ENCODE data around the gene THSD7A. TPM values are rescaled to one million over a fixed set of nuclear protein-coding genes. Genes with fewer than 3 reads are reported as not detected.

THSD7A gene
- total and polyA plus RNA-seq, 10 of the 15 experiments (the other 5 are each of a cell fraction or from before 2014, with no cell fraction given) = 0.03 to 0.09 (median 0.03) TPM; not detected in 7

- TF ChIP-seq ATF2 (IDR thresholded peaks at IDR 0.05; ENCODE audit: low read length) = no peak
- TF ChIP-seq PKNOX1 (IDR thresholded peaks at IDR 0.05) = no peak
Observed at GRCh38 chr7:11795231-11795630, 36.8 kb downstream of the THSD7A start (continued).

GRCh38 chr7:11792166-11792565 lies 39.8 kb downstream of the THSD7A start:
- H3K27me3 ChIP-seq (replicated peaks in 1 of 2; ENCODE audit: control insufficient read depth in 2 of 2, insufficient read depth in 2 of 2, low read length in 1 of 2) = no peaks in the 10 kb centered on the region
- TF ChIP-seq BHLHE40 (IDR thresholded peaks at IDR 0.05; ENCODE audit: borderline replicate concordance in 1 of 2, low read depth in 2 of 2, low read length in 1 of 2) = no peak
- intact Hi-C loops (cut with micrococcal nuclease; ENCODE audit: unreplicated experiment) = no loop called here
- BruUV-seq (replicated peaks) = no TSS peak
- POLR2A ChIA-PET = no interaction called here
- H3K9me3 ChIP-seq (replicated peaks; ENCODE audit: control insufficient read depth, insufficient read depth, low read length) = no peaks in the 10 kb centered on the region
- no peak overlapping the region for H3K9ac ChIP-seq (ENCODE audit: control insufficient read depth, insufficient read depth, low read length)
- WGBS (ENCODE audit: insufficient coverage, insufficient replicate concordance, low lambda C conversion rate, missing lambda C conversion rate) = 31% methylated on average over 4 of the region's 4 CpGs
- SMC1A ChIA-PET (ENCODE audit: uncharacterized antibody, unreplicated experiment) = interaction anchor here (1.0 kb wide), 1 partner anchor 17 kb away, joined by 3 read pairs; no protein-coding TSS in a partner anchor
- ATAC-seq = no peak
- FAIRE-seq = no peak
- H3K27ac ChIP-seq (ENCODE audit: control insufficient read depth, insufficient read depth) = no peak overlapping the region
- H3K4me3 ChIP-seq = no peak overlapping the region
- no peaks in the 10 kb centered on the region for H3K4me1 ChIP-seq (ENCODE audit: control insufficient read depth, insufficient read depth, low read length)
- H3K36me3 ChIP-seq (ENCODE audit: control insufficient read depth in 2 of 2, insufficient read depth in 2 of 2, low read length in 1 of 2) = no peaks in the 10 kb centered on the region
- CTCF ChIA-PET = interaction anchor here (1.0 kb wide), 1 partner anchor 43 kb away, joined by 4 read pairs; no protein-coding TSS in a partner anchor
- RAD21 ChIA-PET (ENCODE audit: unreplicated experiment) = no interaction called here
- H2AFZ ChIP-seq (ENCODE audit: control insufficient read depth, low read depth, low read length) = no peak overlapping the region
- in situ Hi-C loops (cut with MboI) = no loop called here
- H3K4me2 ChIP-seq (ENCODE audit: control insufficient read depth, insufficient read depth) = no peak overlapping the region
- no peaks in the 10 kb centered on the region for H4K20me1 ChIP-seq (ENCODE audit: control insufficient read depth, insufficient read depth)
- no peaks in the 10 kb centered on the region for H3K79me2 ChIP-seq (ENCODE audit: control insufficient read depth, insufficient read depth, low read length)
- no peak for DNase-seq (ENCODE audit: low read depth, low spot score)
